Measurements from ENCODE around the gene SLC47A2.

DNA sequence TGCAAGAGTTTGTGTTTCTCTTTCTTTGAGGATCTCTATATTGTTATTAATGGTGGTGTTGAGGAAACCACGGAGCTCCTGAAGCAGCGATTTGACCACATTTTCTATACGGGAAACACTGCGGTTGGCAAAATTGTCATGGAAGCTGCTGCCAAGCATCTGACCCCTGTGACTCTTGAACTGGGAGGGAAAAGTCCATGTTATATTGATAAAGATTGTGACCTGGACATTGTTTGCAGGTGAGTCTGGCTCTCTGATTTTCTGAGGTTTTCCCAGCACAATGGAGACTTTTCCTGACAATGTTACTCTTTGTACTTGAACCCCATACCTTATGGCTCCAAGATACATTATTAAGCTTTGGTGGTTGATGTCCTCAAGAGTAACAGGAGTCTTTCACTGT lies 60.0 kb downstream of the SLC47A2 start:
- TF ChIP-seq TAF1 (IDR thresholded peaks at IDR 0.05; ENCODE audit: low read depth, low read length): no peak
- TF ChIP-seq POLR2AphosphoS5 (IDR thresholded peaks at IDR 0.05; ENCODE audit: low read depth, low read length): no peak
- no peak for TF ChIP-seq POLR2A (IDR thresholded peaks at IDR 0.05; ENCODE audit: low read depth, low read length)

Measured in GM12891 (cell line).